SK-N-MC (cell line): ENCODE results near the gene ZNF865.

Experiments used
- EZH2 ChIP-seq: fragments of 200-600 bp; sonication (generic); IDR thresholded peaks from one replicate; pipeline ENCODE4 v1.6.1; 2017; ENCODE audit warnings: antibody characterized with exemption
- POLR2AphosphoS5 ChIP-seq: IDR thresholded peaks from 2 replicates; pipeline ENCODE4 v1.6.1; 2012; ENCODE audit warnings: mild to moderate bottlenecking, low read depth, low read length, borderline replicate concordance

GRCh38 chr19:55584871-55585270 is 20.6 kb upstream of the ZNF865 start:
- TF ChIP-seq EZH2 (no peak), POLR2AphosphoS5 (no peak)
